ENCODE measurements around the gene HMGCS2. TPM values are rescaled to one million over a fixed set of nuclear protein-coding genes. Genes with fewer than 3 reads are reported as not detected.

Gene HMGCS2
- total RNA-seq, 5 donors from 2014 or later (not counting 1 experiment from before 2014, with no cell fraction given): 0.35 to 0.82 (median 0.56) TPM; not detected in 2

DNA sequence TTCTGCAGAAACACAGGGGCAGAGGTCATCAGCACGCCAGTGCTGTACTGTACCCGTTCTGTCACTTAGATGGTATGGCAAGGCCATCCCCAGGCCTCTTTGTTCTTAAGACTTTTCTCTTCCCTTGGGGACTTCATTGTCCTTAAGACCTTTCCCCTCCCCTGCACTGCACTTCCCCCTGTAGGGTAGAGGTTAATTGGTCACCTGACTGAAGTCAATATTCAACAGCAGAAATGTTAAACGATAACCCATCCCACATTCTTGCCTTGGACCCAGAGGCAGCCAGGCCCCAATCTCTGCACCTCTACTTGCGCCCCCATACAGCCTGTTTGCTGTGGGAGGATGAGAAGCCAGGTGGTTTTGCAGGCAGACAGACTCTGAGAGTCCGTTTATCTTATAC lies 46.8 kb downstream of the HMGCS2 start:
- H3K9me3 Mint-ChIP-seq: no peaks in the 10 kb centered on the region
- no peaks in the 10 kb centered on the region for H3K9me3 ChIP-seq
- H3K27me3 Mint-ChIP-seq: peaks cover 0 to 1% of the 10 kb centered on the region in 2 donors
- H3K27ac Mint-ChIP-seq: no peak overlapping the region
- no peak for DNase-seq
- H3K4me3 ChIP-seq (ENCODE audit: control insufficient read depth in 1 of 2, extremely low read depth in 1 of 2, low read length in 1 of 2): no peak overlapping the region
- peaks cover 0 to 13% (median 2%) of the 10 kb centered on the region in 3 donors for H3K4me1 Mint-ChIP-seq
- H3K27ac ChIP-seq (ENCODE audit: low read length): no peak overlapping the region
- ATAC-seq (replicated peaks in 1 of 4): no peak
- H3K4me1 ChIP-seq (ENCODE audit: control insufficient read depth in 1 of 2, extremely low read depth in 1 of 2, insufficient read depth in 2 of 2, low read length in 2 of 2): no peaks in the 10 kb centered on the region
- no peaks in the 10 kb centered on the region for H3K27me3 ChIP-seq (replicated peaks in 1 of 2; ENCODE audit: control insufficient read depth in 2 of 2, extremely low read depth in 1 of 2, insufficient read depth in 2 of 2, low read length in 1 of 2)
- WGBS (ENCODE audit: insufficient coverage): no CpG with 5 or more reads among the region's 5 CpGs
- peaks cover 0 to 7% of the 10 kb centered on the region in 2 donors for H3K36me3 ChIP-seq (ENCODE audit: control insufficient read depth in 2 of 2, extremely low read depth in 1 of 2, insufficient read depth in 1 of 2, low read length in 1 of 2)
- H3K36me3 Mint-ChIP-seq: peaks cover 2% of the 10 kb centered on the region
- H3K4me3 Mint-ChIP-seq: no peak overlapping the region
- POLR2A ChIA-PET: no interaction called here
- CTCF ChIA-PET: interaction anchor here in 1 of 2 donors (1.0 kb wide), 1 partner anchor 20 kb away, joined by 3 read pairs; no protein-coding TSS in a partner anchor

DNA sequence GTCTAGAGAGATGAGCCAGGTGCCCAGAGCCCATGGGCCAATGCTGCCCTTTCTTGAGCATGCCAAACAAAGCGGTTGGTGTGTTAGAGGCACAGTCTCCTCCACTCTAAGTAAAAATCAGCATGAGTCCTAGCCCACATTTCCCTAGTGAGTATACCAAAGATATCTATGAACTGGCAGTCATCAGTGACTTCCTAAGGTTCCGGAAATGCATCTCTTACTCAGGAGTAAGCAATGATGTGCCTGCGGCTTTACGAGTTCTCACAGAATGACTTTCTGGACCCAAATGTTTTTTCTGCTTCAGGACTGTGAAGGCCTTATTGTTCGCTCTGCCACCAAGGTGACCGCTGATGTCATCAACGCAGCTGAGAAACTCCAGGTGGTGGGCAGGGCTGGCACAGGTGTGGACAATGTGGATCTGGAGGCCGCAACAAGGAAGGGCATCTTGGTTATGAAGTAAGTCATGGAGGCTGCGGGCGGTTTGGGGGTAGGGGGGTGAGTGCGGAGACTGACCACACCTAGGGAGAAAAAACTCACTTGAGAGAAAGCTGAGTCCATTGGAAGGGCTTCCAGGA lies 47.8 kb downstream of the HMGCS2 start:
- Mint-ChIP-seq H3K27me3 (peaks cover 0 to 3% of the 10 kb centered on the region in 2 donors), H3K27ac (no peak overlapping the region), H3K4me3 (no peak overlapping the region), H3K4me1 (peaks cover 0 to 18% (median 2%) of the 10 kb centered on the region in 3 donors), H3K36me3 (peaks cover 2% of the 10 kb centered on the region), H3K9me3 (no peaks in the 10 kb centered on the region)
- DNase-seq (no peak), ATAC-seq (replicated peaks in 1 of 4) (no peak)
- ChIA-PET POLR2A (interaction anchor here in 1 of 2 donors (0.6 kb wide), 1 partner anchor 55 kb away, joined by 3 read pairs; no protein-coding TSS in a partner anchor), CTCF (no interaction called here)
- H3K27ac ChIP-seq (ENCODE audit: low read length): no peak overlapping the region
- no peaks in the 10 kb centered on the region for H3K27me3 ChIP-seq (replicated peaks in 1 of 2; ENCODE audit: control insufficient read depth in 2 of 2, extremely low read depth in 1 of 2, insufficient read depth in 2 of 2, low read length in 1 of 2)
- H3K4me3 ChIP-seq (ENCODE audit: control insufficient read depth in 1 of 2, extremely low read depth in 1 of 2, low read length in 1 of 2): no peak overlapping the region
- WGBS (ENCODE audit: insufficient coverage): 95% methylated on average over 11 of the region's 11 CpGs
- no peaks in the 10 kb centered on the region for H3K9me3 ChIP-seq
- no peaks in the 10 kb centered on the region for H3K4me1 ChIP-seq (ENCODE audit: control insufficient read depth in 1 of 2, extremely low read depth in 1 of 2, insufficient read depth in 2 of 2, low read length in 2 of 2)
- H3K36me3 ChIP-seq (ENCODE audit: control insufficient read depth in 2 of 2, extremely low read depth in 1 of 2, insufficient read depth in 1 of 2, low read length in 1 of 2): peaks cover 0 to 7% of the 10 kb centered on the region in 2 donors

DNA sequence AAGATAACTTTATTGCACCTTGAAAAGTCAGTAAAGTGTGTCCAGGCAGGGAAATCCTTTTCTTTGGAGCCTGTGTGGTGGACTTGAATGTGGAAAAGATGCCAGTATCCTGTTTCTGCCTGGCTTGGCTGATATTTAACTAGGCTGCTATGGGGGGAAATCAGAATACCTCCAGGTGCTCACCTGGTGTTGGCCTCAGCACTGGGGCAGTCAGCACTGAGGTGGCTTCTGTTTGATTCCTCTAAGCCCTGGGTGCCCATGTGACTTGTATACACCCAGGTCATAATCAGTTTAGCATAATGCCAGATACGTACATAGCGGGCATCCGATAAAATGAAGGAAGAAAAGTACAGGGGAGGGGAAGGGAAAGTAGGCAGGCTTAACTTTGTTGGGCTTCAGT lies 49.7 kb downstream of the HMGCS2 start:
- no peaks in the 10 kb centered on the region for H3K9me3 ChIP-seq
- peaks cover 0 to 4% of the 10 kb centered on the region in 2 donors for H3K36me3 ChIP-seq (ENCODE audit: control insufficient read depth in 2 of 2, extremely low read depth in 1 of 2, insufficient read depth in 1 of 2, low read length in 1 of 2)
- peaks cover under 1 to 23% (median 10%) of the 10 kb centered on the region in 3 donors for H3K4me1 Mint-ChIP-seq
- peaks cover 2% of the 10 kb centered on the region for H3K36me3 Mint-ChIP-seq
- no peaks in the 10 kb centered on the region for H3K9me3 Mint-ChIP-seq
- no peak overlapping the region for H3K27ac ChIP-seq (ENCODE audit: low read length)
- no peak overlapping the region for H3K27ac Mint-ChIP-seq
- ChIA-PET POLR2A (no interaction called here), CTCF (no interaction called here)
- H3K27me3 ChIP-seq (replicated peaks in 1 of 2; ENCODE audit: control insufficient read depth in 2 of 2, extremely low read depth in 1 of 2, insufficient read depth in 2 of 2, low read length in 1 of 2): no peaks in the 10 kb centered on the region
- no peaks in the 10 kb centered on the region for H3K4me1 ChIP-seq (ENCODE audit: control insufficient read depth in 1 of 2, extremely low read depth in 1 of 2, insufficient read depth in 2 of 2, low read length in 2 of 2)
- peaks cover 0 to 13% of the 10 kb centered on the region in 2 donors for H3K27me3 Mint-ChIP-seq
- H3K4me3 Mint-ChIP-seq: no peak overlapping the region
- H3K4me3 ChIP-seq (ENCODE audit: control insufficient read depth in 1 of 2, extremely low read depth in 1 of 2, low read length in 1 of 2): no peak overlapping the region
- DNase-seq: no peak
- ATAC-seq (replicated peaks in 1 of 4): no peak
- WGBS (ENCODE audit: insufficient coverage): no CpG with 5 or more reads among the region's 3 CpGs

DNA sequence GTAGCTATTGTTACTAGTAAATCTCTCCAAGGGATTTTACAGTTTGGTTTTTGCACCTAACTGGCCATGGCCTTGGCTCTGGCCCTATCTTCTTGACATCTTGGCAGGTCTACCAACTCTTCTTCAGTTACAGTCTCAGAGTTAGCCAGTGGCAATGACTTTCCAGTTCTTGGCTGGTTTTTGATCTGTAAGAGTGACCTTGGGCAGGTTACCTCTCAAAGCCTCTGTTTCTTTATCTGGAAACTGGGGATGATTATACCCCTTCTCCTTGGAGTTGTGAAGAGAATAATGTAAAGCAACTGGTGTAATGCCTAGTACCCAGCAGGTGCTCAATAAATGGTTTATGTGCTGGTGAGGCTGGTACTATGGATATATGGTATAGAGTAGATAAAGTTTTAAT lies 50.3 kb downstream of the HMGCS2 start:
- no peak overlapping the region for H3K27ac ChIP-seq (ENCODE audit: low read length)
- peaks cover 0 to 2% of the 10 kb centered on the region in 2 experiments for H3K27me3 ChIP-seq (replicated peaks in 1 of 2; ENCODE audit: control insufficient read depth in 2 of 2, extremely low read depth in 1 of 2, insufficient read depth in 2 of 2, low read length in 1 of 2)
- no peaks in the 10 kb centered on the region for H3K4me1 ChIP-seq (ENCODE audit: control insufficient read depth in 1 of 2, extremely low read depth in 1 of 2, insufficient read depth in 2 of 2, low read length in 2 of 2)
- no peak overlapping the region for H3K27ac Mint-ChIP-seq
- H3K9me3 Mint-ChIP-seq: no peaks in the 10 kb centered on the region
- no peak overlapping the region for H3K4me3 Mint-ChIP-seq
- DNase-seq (no peak), ATAC-seq (replicated peaks in 1 of 4) (no peak)
- peaks cover 2% of the 10 kb centered on the region for H3K36me3 Mint-ChIP-seq
- CTCF ChIA-PET: no interaction called here
- H3K4me1 Mint-ChIP-seq: peaks cover 3 to 28% (median 13%) of the 10 kb centered on the region in 3 donors
- H3K36me3 ChIP-seq (ENCODE audit: control insufficient read depth in 2 of 2, extremely low read depth in 1 of 2, insufficient read depth in 1 of 2, low read length in 1 of 2): peaks cover 0 to 4% of the 10 kb centered on the region in 2 donors
- POLR2A ChIA-PET: no interaction called here
- no peaks in the 10 kb centered on the region for H3K9me3 ChIP-seq
- H3K4me3 ChIP-seq (ENCODE audit: control insufficient read depth in 1 of 2, extremely low read depth in 1 of 2, low read length in 1 of 2): no peak overlapping the region
- H3K27me3 Mint-ChIP-seq: peaks cover 0 to 18% of the 10 kb centered on the region in 2 donors

DNA sequence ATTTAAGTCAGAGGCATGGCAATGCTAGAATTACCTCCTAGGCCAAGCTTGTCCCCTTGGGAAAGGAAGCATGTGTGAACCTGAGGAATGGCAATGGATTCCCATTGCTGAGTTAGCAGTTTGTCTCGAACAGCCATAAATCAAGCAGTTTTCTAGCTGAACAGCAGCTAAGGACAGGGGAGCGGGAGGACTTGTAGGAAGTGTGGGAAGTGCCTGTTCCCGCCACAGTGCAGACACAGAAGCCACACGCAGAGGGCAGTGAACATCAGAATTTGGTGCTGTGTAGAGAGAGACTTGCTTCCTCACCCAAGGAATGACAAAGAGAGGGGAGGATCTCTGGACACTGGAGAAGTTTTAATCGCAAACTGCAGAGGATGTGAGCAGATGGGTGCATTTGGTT lies 53.2 kb downstream of the HMGCS2 start:
- peaks cover 0 to 34% of the 10 kb centered on the region in 2 donors for H3K27me3 Mint-ChIP-seq
- 71% methylated on average over 4 of the region's 5 CpGs for WGBS (ENCODE audit: insufficient coverage)
- CTCF ChIA-PET: no interaction called here
- no peaks in the 10 kb centered on the region for H3K36me3 Mint-ChIP-seq
- peaks cover 0 to 15% of the 10 kb centered on the region in 2 experiments for H3K4me1 ChIP-seq (ENCODE audit: control insufficient read depth in 1 of 2, extremely low read depth in 1 of 2, insufficient read depth in 2 of 2, low read length in 2 of 2)
- no peak overlapping the region for H3K27ac Mint-ChIP-seq
- H3K36me3 ChIP-seq (ENCODE audit: control insufficient read depth in 2 of 2, extremely low read depth in 1 of 2, insufficient read depth in 1 of 2, low read length in 1 of 2): no peaks in the 10 kb centered on the region
- no peaks in the 10 kb centered on the region for H3K9me3 ChIP-seq
- peaks cover 0 to 16% of the 10 kb centered on the region in 2 experiments for H3K27me3 ChIP-seq (replicated peaks in 1 of 2; ENCODE audit: control insufficient read depth in 2 of 2, extremely low read depth in 1 of 2, insufficient read depth in 2 of 2, low read length in 1 of 2)
- H3K4me3 Mint-ChIP-seq: no peak overlapping the region
- H3K9me3 Mint-ChIP-seq: no peaks in the 10 kb centered on the region
- no peak overlapping the region for H3K4me3 ChIP-seq (ENCODE audit: control insufficient read depth in 1 of 2, extremely low read depth in 1 of 2, low read length in 1 of 2)
- peaks cover 18 to 41% (median 25%) of the 10 kb centered on the region in 3 donors for H3K4me1 Mint-ChIP-seq
- POLR2A ChIA-PET: no interaction called here
- no peak overlapping the region for H3K27ac ChIP-seq (ENCODE audit: low read length)
- DNase-seq: no peak
- ATAC-seq (replicated peaks in 1 of 4): no peak

DNA sequence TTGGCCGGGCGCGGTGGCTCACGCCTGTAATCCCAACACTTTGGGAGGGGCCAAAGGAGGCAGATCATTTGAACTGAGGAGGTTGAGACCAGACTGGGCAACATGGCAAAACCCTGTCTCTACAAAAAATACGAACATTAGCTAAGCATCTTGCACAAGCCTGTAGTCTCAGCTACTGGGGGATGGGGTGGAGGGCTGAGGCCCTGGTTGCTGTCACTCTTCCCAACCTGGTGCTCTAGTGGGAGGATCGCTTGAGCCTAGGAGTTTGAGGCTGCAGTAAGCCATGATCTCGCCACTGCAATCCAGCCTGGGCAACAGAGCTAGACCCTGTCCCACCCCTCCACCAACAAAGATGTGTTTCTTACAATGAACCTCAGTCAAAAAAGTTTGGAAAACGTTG lies 54.1 kb downstream of the HMGCS2 start:
- no peaks in the 10 kb centered on the region for H3K9me3 ChIP-seq
- H3K27ac Mint-ChIP-seq: no peak overlapping the region
- H3K4me3 Mint-ChIP-seq: peak overlapping the region in 1 of 3 donors; percentile 98
- ChIA-PET POLR2A (no interaction called here), CTCF (no interaction called here)
- H3K36me3 Mint-ChIP-seq: no peaks in the 10 kb centered on the region
- no peak for ATAC-seq (replicated peaks in 1 of 4)
- WGBS (ENCODE audit: insufficient coverage): 98% methylated on average over 6 of the region's 8 CpGs
- H3K4me3 ChIP-seq (ENCODE audit: control insufficient read depth in 1 of 2, extremely low read depth in 1 of 2, low read length in 1 of 2): no peak overlapping the region
- no peak for DNase-seq
- no peaks in the 10 kb centered on the region for H3K9me3 Mint-ChIP-seq
- peaks cover 0 to 15% of the 10 kb centered on the region in 2 experiments for H3K4me1 ChIP-seq (ENCODE audit: control insufficient read depth in 1 of 2, extremely low read depth in 1 of 2, insufficient read depth in 2 of 2, low read length in 2 of 2)
- H3K36me3 ChIP-seq (ENCODE audit: control insufficient read depth in 2 of 2, extremely low read depth in 1 of 2, insufficient read depth in 1 of 2, low read length in 1 of 2): no peaks in the 10 kb centered on the region
- H3K27me3 ChIP-seq (replicated peaks in 1 of 2; ENCODE audit: control insufficient read depth in 2 of 2, extremely low read depth in 1 of 2, insufficient read depth in 2 of 2, low read length in 1 of 2): peaks cover 0 to 16% of the 10 kb centered on the region in 2 experiments
- H3K4me1 Mint-ChIP-seq: peaks cover 18 to 41% (median 25%) of the 10 kb centered on the region in 3 donors
- peaks cover 0 to 38% of the 10 kb centered on the region in 2 donors for H3K27me3 Mint-ChIP-seq
- H3K27ac ChIP-seq (ENCODE audit: low read length): no peak overlapping the region
